Lung microvascular endothelial cell (primary cell): Measurements from ENCODE around the gene NEUROD2. TPM values are rescaled to one million over a fixed set of nuclear protein-coding genes. Genes with fewer than 3 reads are reported as not detected.
"Not testable (repeated sequence)": the region's sequence is repeated elsewhere in the genome, so short reads cannot be mapped to it uniquely, and the experiment has no call there.

ENCODE experiments used
- DNase-seq, 2 donors: peaks; one replicate each; pipeline versions ENCODE4 v3.0.0 to v3.0.0-alpha.2; 2010; ENCODE audit warnings: low read depth in 2 of 2
- total RNA-seq: library from RNA; depleted of rRNA; stranded (reverse); fragments of >200 nt; gene quantifications from 2 replicates; pipeline ENCODE4 v1.2.1, GENCODE V29; 2014

The NEUROD2 gene
- total RNA-seq, 1 donor from 2014 or later: not detected

DNA sequence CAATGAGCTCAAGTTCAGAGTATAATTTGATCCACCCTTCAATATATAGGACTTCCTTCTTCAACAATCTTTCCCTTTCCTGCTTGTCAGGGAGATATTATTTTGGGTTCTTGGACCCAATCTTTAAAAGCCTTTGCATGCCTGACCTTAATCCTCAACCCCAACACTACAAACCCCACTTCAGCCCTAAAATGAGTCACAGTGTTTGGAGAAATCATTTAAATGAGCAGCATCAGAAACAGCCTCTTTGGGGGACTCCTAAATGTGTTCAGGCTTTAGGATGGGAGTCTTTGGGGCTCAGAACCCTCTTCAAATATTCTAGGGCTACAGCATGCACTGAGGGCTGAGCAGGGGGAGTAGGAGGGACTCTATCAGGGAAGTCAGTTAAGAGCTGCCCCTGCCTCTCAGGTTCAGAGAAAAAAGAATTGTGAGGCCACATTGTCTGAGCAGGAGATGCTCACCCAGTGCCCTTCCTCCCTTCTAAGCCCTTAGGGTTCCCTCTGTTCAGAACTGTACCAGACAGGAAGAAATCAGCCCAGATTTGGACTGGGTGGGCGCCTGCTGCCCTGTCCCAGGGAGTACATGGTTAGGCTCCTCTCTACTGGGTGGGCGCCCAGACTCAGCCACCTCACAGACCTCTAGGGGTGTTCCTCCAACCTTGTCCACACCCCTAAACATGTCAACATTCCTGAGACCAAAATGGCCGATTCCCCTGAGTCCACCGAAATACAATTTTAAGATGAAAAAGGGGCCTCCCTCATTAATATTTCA is 5.0 kb downstream of the NEUROD2 start:
- DNase-seq: no peak

DNA sequence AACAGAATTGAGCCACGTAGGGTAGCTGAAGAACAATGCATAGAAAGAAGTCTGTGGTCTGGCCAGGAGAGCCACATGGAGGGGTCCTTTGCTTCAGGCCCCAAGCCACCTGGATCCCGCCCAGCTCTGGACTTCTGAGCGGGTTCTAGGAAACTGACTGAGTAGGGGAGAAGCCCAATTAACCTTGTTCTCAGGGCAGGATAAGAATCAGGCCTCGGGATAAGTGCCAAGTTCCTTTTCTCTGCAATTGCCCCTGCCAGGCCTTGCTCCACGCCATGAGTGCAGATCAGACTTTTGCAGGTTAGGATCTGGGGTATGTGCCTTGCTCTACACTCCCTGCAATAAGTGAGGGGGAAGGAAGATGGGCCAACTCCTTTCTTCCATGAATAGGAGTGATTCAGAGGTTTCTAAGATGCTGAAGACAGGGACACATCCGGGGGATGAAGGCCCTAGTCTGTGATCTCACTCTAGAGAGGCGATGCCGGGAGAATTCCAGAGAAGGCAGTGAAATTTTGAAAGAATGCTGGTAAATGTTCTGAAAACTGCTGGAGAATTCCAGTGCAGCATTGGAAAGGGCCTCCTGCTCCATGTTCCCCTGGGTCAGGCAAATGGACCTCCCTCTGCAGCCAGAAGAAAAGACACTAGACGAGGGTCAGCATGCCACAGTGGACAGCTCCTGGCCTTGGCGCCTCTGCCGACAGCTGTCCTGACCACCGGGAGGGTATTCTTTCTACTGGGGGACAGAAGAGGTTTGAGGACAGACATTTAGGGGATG is 5.8 kb downstream of the NEUROD2 start:
- no peak for DNase-seq

DNA sequence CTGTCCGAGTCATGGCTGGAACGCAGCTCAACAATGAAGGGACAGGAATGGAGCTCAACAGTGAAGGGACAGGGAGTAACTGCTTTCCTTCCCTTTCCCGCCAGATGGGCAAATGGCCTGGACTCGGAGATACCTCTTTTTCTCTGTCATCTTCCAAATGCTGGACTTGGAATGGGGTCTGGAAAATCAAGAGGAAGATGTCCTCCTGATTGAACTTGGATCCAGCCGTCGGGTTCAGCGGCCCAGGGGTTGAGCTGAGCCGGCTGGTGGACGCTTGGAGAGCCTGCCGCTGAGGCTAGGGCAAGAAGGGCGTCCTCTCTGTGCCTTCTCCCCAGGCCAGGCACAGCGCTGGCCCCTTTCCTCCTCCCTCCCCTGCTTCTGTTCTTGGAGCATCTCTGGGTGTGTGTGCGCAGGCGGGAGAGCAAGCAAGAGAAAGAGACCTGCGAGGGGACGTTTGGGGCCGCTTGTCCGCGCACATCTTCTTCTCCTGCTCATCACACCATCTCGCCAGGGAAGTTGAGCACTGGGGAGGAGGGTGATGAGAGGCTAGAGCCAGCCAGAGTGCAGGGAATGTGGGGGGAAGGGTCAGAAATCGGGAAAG is 6.6 kb downstream of the NEUROD2 start:
- DNase-seq: no peak

DNA sequence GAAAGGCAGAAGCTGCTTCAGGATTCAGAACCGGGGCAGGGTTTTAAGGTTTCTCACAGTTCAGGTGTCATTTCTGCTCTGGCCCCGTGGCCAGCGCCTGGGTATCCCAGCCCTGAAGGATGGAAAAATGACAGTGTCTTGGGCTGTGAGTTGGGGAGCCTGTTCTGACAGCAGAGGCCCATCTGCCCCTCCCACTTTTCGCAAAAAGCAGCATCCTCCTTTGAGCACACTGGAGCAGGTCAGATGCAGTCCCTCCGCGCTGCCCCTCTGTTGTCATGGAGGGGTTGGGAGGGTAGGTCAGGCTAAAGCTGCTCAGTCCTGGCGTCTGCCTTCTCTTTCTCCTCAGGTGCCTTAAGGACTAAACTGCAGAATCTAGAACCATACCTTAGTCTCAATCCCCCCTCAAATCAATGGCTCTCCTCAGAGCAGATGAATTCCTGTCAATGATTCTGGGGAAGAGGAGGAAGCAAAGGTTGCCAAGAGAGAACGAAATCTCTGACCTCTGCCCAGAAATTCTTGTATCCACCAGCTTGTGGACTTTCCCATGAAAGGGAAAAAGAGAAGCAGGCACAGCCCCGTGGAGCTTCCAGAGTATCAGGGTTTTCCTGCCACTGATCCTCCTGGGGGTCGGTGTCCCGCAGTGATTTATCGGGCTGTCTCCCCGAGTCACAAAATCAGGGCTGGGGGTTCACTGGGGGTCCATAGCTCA is 7.3 kb downstream of the NEUROD2 start:
- DNase-seq: no peak

DNA sequence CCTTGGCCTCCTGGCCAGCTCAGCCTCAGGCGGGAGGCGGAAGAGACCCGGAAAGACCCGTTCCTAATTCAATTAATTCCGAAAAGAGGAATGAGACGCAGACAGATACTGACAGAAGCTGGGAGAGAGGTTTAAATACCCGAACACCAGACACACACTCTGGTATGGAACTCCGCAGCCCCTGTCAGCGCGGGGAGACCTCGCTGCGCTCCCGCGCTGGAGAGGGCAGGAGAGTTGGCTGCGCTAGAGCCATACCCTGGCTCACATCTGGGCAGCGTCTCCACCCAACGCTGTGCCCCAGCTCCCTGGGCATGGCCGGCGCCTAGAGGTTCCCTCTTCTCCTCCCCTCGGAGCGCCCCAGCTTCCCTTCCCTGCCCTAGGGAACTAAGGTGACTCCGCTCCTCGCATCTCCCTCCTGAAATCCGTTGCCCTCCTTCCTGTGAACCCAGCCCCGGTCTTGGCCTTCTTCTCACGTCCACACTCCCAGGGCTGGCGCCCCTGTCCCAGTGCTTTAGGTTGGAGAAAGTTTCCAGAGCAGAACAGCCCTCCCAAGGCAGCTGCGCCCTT is 8.0 kb downstream of the NEUROD2 start:
- no peak for DNase-seq

DNA sequence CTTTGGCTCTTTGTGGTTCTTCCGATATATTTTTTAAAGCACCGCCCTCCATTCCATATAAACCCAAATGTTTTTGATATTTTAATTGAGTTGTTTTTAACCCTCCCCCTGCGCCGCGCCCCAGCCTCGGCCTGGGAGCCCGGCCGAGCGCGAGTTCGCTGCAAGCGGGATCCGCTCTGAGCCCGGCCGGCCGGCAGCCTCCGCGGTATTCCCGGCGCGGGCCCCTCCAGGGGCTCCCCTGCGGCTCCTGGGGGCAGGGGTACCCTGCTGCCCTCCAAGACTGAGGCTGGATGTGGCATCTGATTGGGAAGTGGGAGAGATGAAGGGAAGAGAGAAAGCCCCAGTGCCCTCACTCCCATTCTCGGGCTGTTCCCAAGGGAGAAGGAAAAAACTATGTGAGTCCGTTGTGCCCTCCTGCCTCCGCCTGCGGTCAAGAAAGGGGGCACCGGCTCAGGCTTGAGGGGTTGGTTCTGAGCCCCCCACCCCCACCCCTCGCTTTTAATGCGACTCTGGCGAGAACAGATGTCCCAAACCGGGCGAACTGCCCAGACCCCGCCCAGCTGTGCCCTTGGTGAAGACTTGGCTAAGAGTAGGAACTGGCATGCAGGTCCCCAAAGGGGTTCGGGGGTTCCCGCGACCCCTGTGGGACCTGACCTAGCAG is 8.6 kb downstream of the NEUROD2 start:
- DNase-seq: no peak

DNA sequence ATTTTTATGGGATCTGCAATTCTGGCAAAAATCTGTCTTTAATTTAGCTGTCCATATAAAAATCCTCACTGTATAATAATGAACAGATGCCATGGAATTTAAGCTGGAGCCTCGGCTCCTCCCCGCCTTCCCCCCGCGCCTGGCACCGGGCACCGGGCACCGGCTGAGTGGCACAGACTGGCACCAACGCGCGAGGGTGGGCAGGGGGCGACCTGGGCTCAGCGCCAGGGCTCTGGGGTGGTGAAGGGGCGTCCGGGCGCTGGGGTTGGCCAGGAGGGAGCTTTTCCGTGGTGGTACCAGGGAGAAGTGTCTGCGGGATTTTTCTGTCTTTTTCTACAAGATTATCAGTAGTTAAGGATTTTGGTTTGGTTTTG is 9.1 kb downstream of the NEUROD2 start:
- no peak for DNase-seq

DNA sequence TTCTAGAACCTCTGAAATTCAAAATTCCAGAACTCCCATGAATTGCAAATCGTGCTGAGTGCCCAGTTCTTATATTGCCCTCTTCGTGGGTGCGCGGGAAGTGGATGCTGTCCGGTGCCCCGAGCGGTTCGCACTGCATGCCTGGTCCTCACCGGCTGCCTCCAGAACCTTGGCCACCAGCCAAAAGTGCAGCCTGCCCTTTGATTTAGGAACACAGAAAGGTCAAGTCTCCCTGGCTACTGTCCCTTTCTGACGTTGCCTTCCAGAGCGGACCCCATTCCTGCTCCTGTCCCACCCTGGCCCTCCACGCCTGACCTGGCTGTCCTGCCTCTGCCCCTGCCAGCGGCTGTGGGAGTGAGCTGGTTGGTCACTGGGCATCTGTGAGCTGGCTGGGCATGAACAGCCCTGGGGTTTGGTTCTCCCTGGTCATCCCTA is 9.7 kb downstream of the NEUROD2 start:
- DNase-seq: no peak

DNA sequence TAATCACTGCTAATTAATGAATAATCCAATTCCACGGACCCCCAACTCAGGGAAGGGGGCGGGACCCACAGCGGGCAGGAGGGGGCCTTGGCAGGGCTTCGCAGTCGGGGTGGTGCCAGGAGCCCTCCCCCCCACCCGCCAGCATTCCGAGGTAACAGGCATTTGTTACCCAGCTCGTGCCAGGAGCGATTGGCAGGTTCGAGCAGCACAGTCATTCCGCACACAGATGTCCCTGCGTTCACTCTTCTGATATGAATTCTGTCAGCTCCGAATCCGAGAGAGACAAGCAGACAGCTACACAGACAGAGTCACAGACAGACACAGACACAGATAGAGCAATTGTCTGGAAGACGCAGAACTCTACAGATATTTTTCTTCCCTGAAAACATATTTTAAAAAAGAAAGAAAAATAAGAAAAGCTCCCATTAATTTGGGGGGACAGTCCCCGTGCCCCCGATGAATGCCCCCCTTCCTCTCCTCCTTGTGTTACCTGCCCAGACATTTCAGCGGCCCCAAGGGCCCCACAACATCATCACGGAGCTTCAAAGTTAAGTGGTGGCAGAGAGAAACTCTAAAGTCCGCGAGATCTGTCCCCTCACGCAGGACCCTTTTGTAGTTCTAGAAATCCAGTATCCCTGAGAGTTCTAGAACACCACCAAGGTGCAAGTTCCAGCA is 10.2 kb downstream of the NEUROD2 start:
- DNase-seq: no peak

DNA sequence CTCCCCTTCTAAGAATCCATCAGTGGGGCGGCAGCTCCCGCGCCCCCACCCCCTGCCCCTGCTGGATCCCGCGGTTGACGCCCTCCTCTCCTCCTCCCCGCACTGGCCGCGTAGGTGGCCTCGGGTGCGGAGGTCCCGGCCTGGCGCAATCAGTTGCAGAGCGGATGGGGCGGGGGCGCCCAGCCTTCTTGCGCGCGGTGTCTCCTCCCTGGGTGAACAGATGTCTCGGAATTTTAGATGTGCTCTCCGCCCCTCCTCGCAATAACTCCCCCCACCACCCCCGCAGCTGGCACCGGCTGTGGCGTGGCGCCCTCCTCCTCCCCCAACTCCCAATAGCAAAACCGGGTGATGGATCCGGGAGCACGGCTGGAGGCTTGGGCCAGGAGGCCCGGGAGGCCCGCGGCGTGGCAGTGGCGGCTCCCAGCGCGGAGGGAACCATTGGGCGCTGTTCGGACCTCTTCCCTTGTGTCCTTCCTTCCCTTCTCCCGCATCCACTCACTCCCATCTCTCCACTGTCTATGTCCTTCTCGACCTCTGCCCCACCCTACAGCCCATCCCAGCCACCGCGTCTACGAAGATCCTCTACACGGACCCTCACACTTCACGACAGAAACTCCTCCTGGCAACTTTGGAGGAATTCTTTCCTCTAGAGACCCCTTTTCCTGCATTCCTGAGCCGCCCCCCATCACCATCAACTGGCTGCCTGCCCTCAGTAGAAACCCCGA is 11.0 kb downstream of the NEUROD2 start:
- no peak for DNase-seq

DNA sequence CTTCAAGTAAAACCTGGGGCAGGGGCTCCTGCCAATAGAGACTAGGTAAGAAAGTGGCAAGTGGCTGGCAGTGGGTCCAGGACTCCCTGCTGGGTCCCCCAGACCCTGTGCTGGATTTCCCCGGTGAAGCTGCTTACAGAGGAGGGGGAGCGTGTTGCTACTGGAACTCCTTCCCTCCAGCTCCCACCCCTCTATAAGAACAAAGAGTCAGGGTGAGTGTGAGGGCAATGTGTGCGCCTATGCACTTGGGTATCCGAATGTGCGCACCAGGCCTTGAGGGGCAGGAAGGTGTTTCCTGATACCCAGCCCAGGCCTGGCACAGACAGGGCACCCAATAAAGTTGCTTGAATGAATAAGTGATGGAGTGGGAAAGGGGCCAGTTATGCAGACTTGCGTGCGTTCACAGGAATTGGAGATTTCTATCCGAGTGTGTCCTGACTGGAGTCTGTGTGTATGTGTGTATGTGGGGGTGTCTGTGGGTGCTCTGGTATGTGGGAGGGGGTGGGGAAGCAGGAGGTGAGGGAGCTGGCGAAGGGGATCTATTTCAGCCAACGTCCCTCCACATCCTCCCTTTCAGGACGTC is 11.7 kb downstream of the NEUROD2 start:
- DNase-seq: no peak

DNA sequence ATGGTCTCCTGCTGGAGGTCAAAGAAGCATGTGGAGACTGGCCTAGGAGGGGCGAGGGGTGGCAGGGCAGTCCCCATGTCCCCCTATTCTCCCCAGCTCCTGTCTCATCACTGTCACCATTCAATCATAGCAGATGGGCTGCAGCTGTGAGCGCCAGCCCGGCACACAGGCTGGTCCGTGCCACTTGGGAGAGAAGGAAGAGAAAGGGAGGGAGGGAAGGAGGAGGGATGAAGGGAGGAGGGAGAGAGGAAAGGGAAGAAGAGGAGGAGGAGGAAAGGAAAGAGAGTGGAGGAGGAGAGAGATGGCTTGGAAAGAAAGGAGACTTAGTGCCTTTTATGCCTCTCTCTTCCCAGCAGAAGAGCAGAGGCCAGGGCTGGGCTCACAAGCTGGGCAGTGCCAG is 12.4 kb downstream of the NEUROD2 start:
- DNase-seq: no peak

DNA sequence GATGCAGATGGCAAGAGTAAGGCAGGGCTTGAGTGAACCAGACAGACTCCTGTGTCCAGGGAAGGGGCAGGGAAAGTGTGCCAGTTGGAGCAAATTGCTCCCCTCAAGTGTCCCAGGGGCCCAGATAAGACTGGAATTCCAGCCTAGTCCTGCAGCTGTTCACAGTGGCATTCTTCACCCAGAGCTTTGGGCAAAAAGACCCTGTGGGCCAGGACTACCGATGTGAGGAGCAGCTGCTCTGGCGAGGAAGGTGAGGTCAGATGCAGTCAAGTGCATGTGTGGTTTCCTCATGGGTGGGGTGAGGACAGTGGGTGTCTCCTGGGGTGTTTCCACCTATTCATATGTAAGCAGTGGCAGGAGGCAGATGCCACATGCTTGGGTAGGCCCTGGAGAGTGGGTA is 14.3 kb downstream of the NEUROD2 start:
- no peak for DNase-seq

DNA sequence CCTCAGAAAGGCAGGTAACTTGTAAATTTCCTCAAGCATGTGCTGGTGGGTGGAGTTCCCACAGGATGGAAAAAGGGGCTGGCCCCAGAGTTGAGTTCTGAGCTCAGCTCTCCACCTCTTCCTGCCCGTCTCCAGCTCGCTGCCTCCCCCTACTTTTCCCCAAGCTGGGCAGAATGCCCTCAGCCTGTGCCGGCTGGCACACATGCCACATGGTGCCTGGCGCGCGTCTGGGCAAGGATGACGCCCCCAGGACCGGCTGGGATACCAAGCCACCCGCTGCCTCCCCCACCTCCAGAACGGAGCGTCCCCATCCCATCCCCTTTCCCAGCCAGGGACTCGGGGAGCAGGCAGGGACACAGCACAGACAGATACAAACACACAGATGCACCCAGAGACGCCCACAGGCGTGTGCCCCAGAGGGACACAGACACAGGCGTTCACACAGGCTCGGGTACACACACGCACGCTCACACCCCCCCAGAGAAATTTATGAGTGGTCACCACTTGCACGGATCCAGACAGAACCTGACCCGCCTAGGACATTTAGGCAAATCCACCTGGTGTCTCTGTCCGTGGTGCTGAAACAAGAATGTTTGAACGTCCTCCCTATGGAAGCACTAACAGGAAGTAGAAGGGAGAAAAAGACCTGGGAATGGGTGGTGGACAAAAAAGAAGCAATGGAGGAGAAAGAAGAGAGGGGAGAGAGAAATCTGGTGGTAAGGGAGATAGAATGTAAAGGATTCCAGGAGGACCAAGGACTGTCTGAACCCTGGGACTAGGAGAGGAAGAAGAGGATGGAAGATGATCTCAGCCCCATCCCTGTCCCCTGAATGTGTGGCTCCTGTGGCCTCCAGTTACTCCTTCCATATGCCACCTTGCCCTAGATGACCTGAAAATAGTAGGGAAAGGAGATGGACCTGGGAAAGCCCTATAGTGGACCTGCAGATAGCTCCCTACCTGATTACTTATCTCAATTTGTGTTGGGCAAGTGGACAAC is 15.5 kb downstream of the NEUROD2 start:
- peak; percentile 47 to 67 for DNase-seq

DNA sequence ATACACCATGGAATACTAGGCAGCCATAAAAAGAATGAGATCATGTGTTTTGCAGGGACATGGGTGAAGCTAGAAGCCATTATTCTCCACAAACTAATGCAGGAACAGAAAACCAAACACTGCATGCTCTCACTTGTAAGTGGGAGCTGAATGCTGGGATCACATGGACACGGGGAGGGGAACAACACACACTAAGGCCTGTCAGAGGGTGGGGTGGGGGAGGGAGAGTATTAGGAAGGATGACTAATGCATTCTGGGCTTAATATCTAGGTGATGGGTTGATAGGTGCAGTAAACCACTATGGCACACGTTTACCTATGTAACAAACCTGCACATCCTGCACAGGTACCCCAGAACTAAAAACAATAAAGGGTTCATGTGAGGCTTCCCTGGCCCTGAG is 17.5 kb downstream of the NEUROD2 start:
- DNase-seq: not testable (repeated sequence)

DNA sequence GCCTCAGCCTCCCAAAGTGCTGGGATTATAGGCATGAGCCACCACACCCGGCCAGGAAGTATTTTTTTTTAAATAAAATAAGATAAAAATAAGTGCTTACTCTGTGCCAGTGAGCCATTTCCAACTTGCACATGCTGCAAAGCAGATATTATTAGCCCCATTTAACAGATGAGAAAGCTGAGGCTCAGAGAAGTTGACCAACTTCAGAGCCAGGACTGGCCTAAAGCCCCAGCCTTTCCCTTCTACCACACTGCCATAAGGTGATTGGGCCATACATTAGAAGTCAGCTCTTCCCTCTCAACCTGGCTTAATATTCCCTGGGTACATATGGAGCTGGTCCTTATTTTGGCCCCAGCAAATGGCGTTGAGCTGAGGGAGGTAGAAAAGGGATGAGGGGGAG is 25.1 kb downstream of the NEUROD2 start:
- DNase-seq: no peak

DNA sequence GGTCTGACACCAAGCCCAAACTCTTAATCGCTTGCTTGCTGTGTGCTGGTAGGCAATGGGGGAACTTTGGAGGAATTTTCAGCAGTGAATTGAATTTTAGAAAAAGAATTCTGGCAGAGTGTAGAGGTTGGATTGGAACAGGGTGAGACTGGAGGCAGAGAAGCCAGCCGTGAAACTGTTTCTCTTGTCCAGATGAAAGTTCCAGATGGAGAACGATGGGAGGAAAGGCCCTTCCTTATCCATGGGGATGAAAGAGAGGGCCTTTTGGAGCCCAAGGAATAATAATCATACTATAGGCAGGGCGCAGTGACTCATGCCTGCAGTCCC is 26.0 kb downstream of the NEUROD2 start:
- no peak for DNase-seq

DNA sequence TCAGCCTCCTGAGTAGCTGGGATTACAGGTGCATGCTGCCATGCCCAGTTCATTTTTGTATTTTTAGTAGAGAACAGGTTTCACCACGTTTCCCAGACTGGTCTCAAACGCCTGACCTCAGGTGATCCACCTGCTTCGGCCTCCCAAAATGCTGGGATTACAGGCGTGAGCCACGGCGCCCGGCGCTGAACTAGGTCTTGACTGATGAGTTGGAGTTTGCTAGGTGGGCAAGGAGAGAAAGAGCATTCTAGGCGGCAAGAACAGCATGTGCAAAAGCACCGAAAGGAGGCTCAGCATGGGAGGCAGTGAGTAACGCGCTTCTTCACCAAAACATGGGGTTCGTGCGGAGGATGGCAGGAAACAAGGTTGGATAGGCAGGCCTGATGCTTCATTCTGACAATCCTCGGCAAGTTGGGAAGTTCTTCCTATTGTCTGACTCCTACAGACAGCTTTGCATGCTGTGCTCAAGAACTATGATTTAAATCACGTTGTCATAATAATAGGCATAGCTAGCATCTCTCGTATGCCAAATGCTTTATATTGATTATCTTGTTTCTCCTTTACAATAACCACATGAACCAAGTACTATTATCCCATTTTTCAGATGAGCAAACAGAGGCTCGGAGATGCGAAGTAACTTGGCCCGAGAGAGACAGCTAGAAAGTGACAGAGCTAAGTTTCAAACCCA is 26.5 kb downstream of the NEUROD2 start:
- no peak for DNase-seq
